Vagina (tissue), 2 donors: ENCODE data around the gene LRSAM1.

Experiments
- CTCF ChIP-seq, 3 experiments: fragments of 450-650 bp in 2 of 3; fragments of 200-600 bp in 1 of 3; sonication (generic) in 1 of 3; IDR thresholded peaks; one replicate each; pipeline ENCODE4 v1.5.1; 2017 to 2019; ENCODE audit warnings: antibody characterized with exemption in 3 of 3, mild to moderate bottlenecking in 2 of 3, moderate library complexity in 2 of 3
- POLR2AphosphoS5 ChIP-seq, 2 donors: sonication (generic); formaldehyde crosslinking; IDR thresholded peaks; one replicate each; pipeline ENCODE4 v1.9.0; 2017; ENCODE audit warnings: antibody characterized with exemption in 2 of 2, mild to moderate bottlenecking in 2 of 2, low read depth in 1 of 2; ENCODE audit not compliant: insufficient read depth in 1 of 2

DNA sequence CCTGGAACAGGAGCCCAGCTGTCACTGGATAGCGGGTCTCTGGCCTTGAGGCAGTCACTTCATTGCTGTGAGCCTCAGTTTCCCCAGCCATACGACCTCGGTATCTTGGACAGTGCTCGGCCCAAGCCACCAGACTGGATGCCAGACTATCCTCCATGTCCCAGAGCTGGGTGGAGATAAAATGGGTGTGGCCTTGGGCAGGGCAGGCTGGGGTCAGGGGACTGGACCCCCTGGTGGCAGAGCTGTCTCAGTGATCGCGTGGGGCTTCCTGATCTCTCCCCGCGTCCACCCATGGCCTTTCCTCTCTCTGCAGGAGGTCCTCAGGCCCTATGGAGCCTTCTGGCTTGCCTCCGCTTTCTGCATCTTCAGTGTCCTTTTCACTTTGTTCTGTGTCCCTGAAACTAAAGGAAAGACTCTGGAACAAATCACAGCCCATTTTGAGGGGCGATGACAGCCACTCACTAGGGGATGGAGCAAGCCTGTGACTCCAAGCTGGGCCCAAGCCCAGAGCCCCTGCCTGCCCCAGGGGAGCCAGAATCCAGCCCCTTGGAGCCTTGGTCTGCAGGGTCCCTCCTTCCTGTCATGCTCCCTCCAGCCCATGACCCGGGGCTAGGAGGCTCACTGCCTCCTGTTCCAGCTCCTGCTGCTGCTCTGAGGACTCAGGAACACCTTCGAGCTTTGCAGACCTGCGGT is 44.4 kb upstream of the LRSAM1 start:
- TF ChIP-seq CTCF (IDR thresholded peaks at IDR 0.05) (no peak), POLR2AphosphoS5 (IDR thresholded peaks at IDR 0.05; ENCODE audit: insufficient read depth in 1 of 2, low read depth in 1 of 2) (no peak)
